COLO668 (cell line): Measurements from ENCODE around the gene CEP63.

Experiments used
- DNase-seq: peaks from one replicate; lab custom pipeline; 2025; ENCODE audit not compliant: unreplicated experiment; lab: John Stamatoyannopoulos, UW

The CEP63 gene

GRCh38 chr3:134606033-134607025 lies 120.5 kb downstream of the CEP63 start:
- DNase-seq, result no peak

GRCh38 chr3:134607054-134608022 lies 121.5 kb downstream of the CEP63 start:
- no peak for DNase-seq

- no peak for DNase-seq
These were observed 122.3 kb downstream of the CEP63 start for GRCh38 chr3:134608023-134608770.

- no peak for DNase-seq
These were observed 123.0 kb downstream of the CEP63 start for GRCh38 chr3:134608771-134609435.

- DNase-seq, result no peak
These were observed 124.1 kb downstream of the CEP63 start for GRCh38 chr3:134609821-134610431.

- DNase-seq, result no peak
These were observed 124.9 kb downstream of the CEP63 start for GRCh38 chr3:134610432-134611385.

- DNase-seq, result no peak
These were observed 125.7 kb downstream of the CEP63 start for GRCh38 chr3:134611516-134611915.

GRCh38 chr3:134613006-134613520 lies 127.2 kb downstream of the CEP63 start:
- DNase-seq, result no peak

- no peak for DNase-seq
These were observed 129.1 kb downstream of the CEP63 start for GRCh38 chr3:134614955-134615354.

- no peak for DNase-seq
These were observed 129.9 kb downstream of the CEP63 start for GRCh38 chr3:134615743-134616142.

- DNase-seq, result no peak
These were observed 132.0 kb downstream of the CEP63 start for GRCh38 chr3:134617608-134618477.

GRCh38 chr3:134618478-134619300 lies 132.8 kb downstream of the CEP63 start:
- no peak for DNase-seq

- no peak for DNase-seq
These were observed 133.4 kb downstream of the CEP63 start for GRCh38 chr3:134619301-134619615.

GRCh38 chr3:134619884-134620445 lies 134.1 kb downstream of the CEP63 start:
- no peak for DNase-seq

GRCh38 chr3:134620476-134621115 lies 134.7 kb downstream of the CEP63 start:
- no peak for DNase-seq

- DNase-seq, result no peak
These were observed 136.0 kb downstream of the CEP63 start for GRCh38 chr3:134621854-134622253.
